Endodermal cell (in vitro differentiated cells): ENCODE data around the gene SELENOF. TPM values are rescaled to one million over a fixed set of nuclear protein-coding genes. Genes with fewer than 3 reads are reported as not detected.

Source experiments
- DNase-seq: peaks from one replicate; pipeline ENCODE4 v3.0.0-alpha.2; 2017
- H3K27ac ChIP-seq: 2 replicates; pipeline ENCODE4 v1.5.1; 2013; ENCODE audit warnings: mild to moderate bottlenecking, low read depth, low read length, moderate library complexity
- H3K27me3 ChIP-seq: 2 replicates; pipeline ENCODE4 v1.6.1; 2013; ENCODE audit warnings: mild to moderate bottlenecking, low read length, moderate library complexity; ENCODE audit not compliant: insufficient read depth, control insufficient read depth, poor library complexity, severe bottlenecking
- H3K36me3 ChIP-seq: 2 replicates; pipeline ENCODE4 v1.7.0; 2013; ENCODE audit warnings: mild to moderate bottlenecking, low read length, moderate library complexity; ENCODE audit not compliant: control insufficient read depth, insufficient read depth
- H3K4me1 ChIP-seq: one replicate; pipeline ENCODE4 v1.7.0; 2013; ENCODE audit warnings: low read length; ENCODE audit not compliant: control insufficient read depth, insufficient read depth
- H3K4me3 ChIP-seq: 2 replicates; pipeline ENCODE4 v1.5.1; 2013; ENCODE audit warnings: mild to moderate bottlenecking, low read length, moderate library complexity
- H3K9ac ChIP-seq: 2 replicates; pipeline ENCODE4 v1.6.1; 2013; ENCODE audit warnings: mild to moderate bottlenecking, low read length, moderate library complexity; ENCODE audit not compliant: poor library complexity, severe bottlenecking; ENCODE audit errors: extremely low read depth
- H3K9me3 ChIP-seq: 2 replicates; pipeline ENCODE4 v1.6.1; 2013; ENCODE audit warnings: mild to moderate bottlenecking, low read length, moderate library complexity; ENCODE audit not compliant: control insufficient read depth
- H3K27ac Mint-ChIP-seq: 2 replicates; pipeline ENCODE4 v1.8.0; 2020; ENCODE audit warnings: mixed read lengths
- H3K27me3 Mint-ChIP-seq: 2 replicates; pipeline ENCODE4 v1.8.0; 2021; ENCODE audit warnings: mild to moderate bottlenecking, mixed read lengths; ENCODE audit not compliant: insufficient read depth
- H3K36me3 Mint-ChIP-seq: 2 replicates; pipeline ENCODE4 v1.8.0; 2020; ENCODE audit warnings: low read depth, mixed read lengths
- H3K4me1 Mint-ChIP-seq: 2 replicates; pipeline ENCODE4 v1.8.0; 2020; ENCODE audit warnings: mixed read lengths
- H3K4me3 Mint-ChIP-seq: 2 replicates; pipeline ENCODE4 v1.8.0; 2020; ENCODE audit warnings: mild to moderate bottlenecking, moderate library complexity, mixed read lengths
- H3K9me3 Mint-ChIP-seq: 2 replicates; pipeline ENCODE4 v1.8.0; 2020; ENCODE audit warnings: mild to moderate bottlenecking, mixed read lengths
- CTCF ChIP-seq: fragments of 200-600 bp; sonication (generic); conservative IDR thresholded peaks from 2 replicates; pipeline ENCODE4 v1.5.0; 2021; ENCODE audit warnings: antibody characterized with exemption, mild to moderate bottlenecking
- WGBS, 2 experiments: methylation state at CpG; one replicate each; pipeline versions ENCODE4 v1.1.5 to v1.1.7; 2013; ENCODE audit warnings: missing lambda C conversion rate in 2 of 2, mixed read lengths in 1 of 2; ENCODE audit not compliant: insufficient coverage in 1 of 2, insufficient read length in 1 of 2; 5-methylcytosine and 5-hydroxymethylcytosine counted together
- total RNA-seq, 2 donors: library from RNA; stranded (reverse); fragmentation: NEBNext Ultra II Directional in 1 of 2; extraction: Animal tissue kit (Norgen Biotek cat#: 25700) in 1 of 2; gene quantifications; 2 replicates in 1 of 2; 3 replicates in 1 of 2; pipeline ENCODE4 v1.2.1, GENCODE V29; 2021

Gene SELENOF
- total RNA-seq, 2 donors from 2014 or later = 140 to 166 TPM

DNA sequence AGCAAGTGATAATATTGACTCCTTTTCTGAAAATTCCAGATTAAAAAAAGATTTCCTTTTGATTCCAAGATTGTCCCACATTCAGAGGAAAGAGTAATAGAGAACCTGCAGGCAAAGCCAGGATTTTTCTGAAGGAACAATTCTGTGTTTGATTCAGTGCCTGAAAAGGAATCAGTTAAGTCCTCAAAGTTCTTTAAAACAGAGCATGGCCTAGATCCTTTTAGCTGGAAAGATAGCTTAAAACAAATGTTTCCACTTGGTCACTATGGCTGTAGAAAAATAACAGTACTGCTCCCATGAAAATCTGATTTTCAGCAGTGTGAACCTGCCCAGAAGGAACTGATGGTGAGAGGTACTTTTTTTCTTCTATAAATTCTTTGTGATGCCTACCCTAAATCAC lies 42.3 kb upstream of the SELENOF start:
- H3K9me3 Mint-ChIP-seq = peaks cover 8% of the 10 kb centered on the region
- no peaks in the 10 kb centered on the region for H3K27me3 Mint-ChIP-seq
- Histone ChIP-seq H3K27me3 (no peaks in the 10 kb centered on the region), H3K27ac (no peak overlapping the region), H3K4me3 (no peak overlapping the region), H3K9me3 (peaks cover 22% of the 10 kb centered on the region), H3K9ac (no peak overlapping the region), H3K36me3 (peaks cover 4% of the 10 kb centered on the region), H3K4me1 (no peaks in the 10 kb centered on the region)
- H3K4me1 Mint-ChIP-seq = peaks cover 7% of the 10 kb centered on the region
- peaks cover 22% of the 10 kb centered on the region for H3K36me3 Mint-ChIP-seq
- no peak for DNase-seq
- no peak overlapping the region for H3K4me3 Mint-ChIP-seq
- TF ChIP-seq CTCF = no peak
- no peak overlapping the region for H3K27ac Mint-ChIP-seq

DNA sequence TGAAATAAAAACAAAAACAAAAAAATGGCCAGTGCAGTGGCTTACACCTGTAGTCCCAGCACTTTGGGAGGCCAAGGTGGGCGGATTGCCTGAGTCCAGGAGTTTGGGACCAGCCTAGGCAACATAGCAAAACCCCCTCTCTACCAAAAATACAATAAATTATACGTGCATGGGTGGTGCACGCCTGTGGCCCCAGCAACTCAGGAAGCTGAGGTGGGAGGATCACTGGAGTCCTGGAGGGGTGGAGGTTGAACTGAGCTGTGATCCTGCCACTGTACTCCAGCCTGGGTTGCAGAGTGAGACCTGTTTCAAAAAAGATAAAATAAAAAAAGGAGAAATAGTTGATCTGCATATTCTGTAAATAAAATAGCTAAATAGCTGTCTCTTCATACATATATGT lies 41.8 kb upstream of the SELENOF start:
- Histone ChIP-seq H3K4me3 (no peak overlapping the region), H3K9ac (no peak overlapping the region), H3K36me3 (peaks cover 4% of the 10 kb centered on the region), H3K4me1 (no peaks in the 10 kb centered on the region), H3K27ac (no peak overlapping the region), H3K27me3 (no peaks in the 10 kb centered on the region), H3K9me3 (peaks cover 22% of the 10 kb centered on the region)
- Mint-ChIP-seq H3K27me3 (no peaks in the 10 kb centered on the region), H3K9me3 (peaks cover 8% of the 10 kb centered on the region), H3K36me3 (peaks cover 20% of the 10 kb centered on the region), H3K27ac (no peak overlapping the region), H3K4me1 (peaks cover 12% of the 10 kb centered on the region), H3K4me3 (no peak overlapping the region)
- no peak for TF ChIP-seq CTCF
- WGBS, 2 experiments = 93 to 96% methylated on average over 3 of the region's 3 CpGs
- no peak for DNase-seq

- no peak for TF ChIP-seq CTCF
- Mint-ChIP-seq H3K4me3 (no peak overlapping the region), H3K4me1 (peaks cover 14% of the 10 kb centered on the region), H3K36me3 (peaks cover 2% of the 10 kb centered on the region), H3K27ac (no peak overlapping the region), H3K27me3 (no peaks in the 10 kb centered on the region), H3K9me3 (peaks cover 2% of the 10 kb centered on the region)
- Histone ChIP-seq H3K36me3 (no peaks in the 10 kb centered on the region), H3K27ac (no peak overlapping the region), H3K4me3 (no peak overlapping the region), H3K9ac (no peak overlapping the region), H3K9me3 (peaks cover 12% of the 10 kb centered on the region), H3K4me1 (no peaks in the 10 kb centered on the region), H3K27me3 (no peaks in the 10 kb centered on the region)
- DNase-seq = no peak
- 95 to 100% methylated on average over 3 of the region's 3 CpGs for WGBS, 2 experiments
Observed at GRCh38 chr1:86953167-86953566, 39.2 kb upstream of the SELENOF start.
